ENCODE measurements around the gene MAPK6.
"Not testable (repeated sequence)": the region's sequence is repeated elsewhere in the genome, so short reads cannot be mapped to it uniquely, and the experiment has no call there.

Gene MAPK6

DNA sequence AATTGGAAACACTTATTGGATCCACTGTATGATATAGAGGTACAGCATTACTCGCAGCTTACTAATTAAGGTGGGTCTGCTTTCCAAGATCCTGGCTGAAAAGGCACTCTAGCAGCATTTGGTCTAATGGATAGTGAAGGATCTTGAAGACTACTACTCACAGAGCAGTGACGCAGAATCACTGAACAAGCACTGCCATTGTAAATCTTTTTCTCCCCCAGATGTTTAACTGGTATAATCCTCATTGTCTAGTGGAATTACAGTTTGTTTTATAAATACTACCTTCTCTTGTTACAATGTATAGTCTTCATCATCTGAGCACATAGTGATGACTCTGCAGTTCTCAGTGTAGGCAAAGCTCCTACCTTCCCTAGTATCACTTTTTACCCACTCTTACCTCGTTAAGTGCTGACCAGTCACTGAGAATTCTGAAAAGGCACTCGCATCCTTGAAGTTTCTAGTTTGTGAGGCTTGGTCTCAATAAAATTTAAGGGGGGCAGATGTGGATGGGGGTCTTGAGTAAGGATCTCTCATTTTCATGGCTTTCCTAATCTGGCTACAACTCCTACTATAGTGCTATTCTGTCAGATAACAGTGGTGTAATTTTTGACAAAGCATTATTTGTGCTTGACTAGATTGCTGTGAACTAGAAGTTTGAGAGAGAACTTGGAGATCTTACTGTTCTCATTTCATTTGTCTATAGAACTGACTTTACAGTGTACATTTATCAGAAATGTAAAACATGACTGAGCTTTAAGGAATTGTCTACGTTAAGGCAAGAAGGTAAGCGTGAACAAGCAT lies 23.2 kb downstream of the MAPK6 start:
- TF ChIP-seq CTCF (conservative IDR thresholded peaks at IDR 0.05; ENCODE audit: control insufficient read depth, insufficient read depth, low read depth, low read length) = no peak
- no peak overlapping the region for H3K4me3 ChIP-seq (ENCODE audit: control insufficient read depth, low read depth, low read length)
- DNase-seq (ENCODE audit: low read depth) = no peak

GRCh38 chr15:52045795-52046298 lies 26.8 kb downstream of the MAPK6 start:
- DNase-seq (ENCODE audit: low read depth) = not testable (repeated sequence)

GRCh38 chr15:52046552-52046951 lies 27.5 kb downstream of the MAPK6 start:
- not testable (repeated sequence) for H3K4me3 ChIP-seq (ENCODE audit: control insufficient read depth, low read depth, low read length); DNase-seq (ENCODE audit: low read depth)

More at GRCh38 chr15:52045795-52046298, 26.8 kb downstream of the MAPK6 start:
- not testable (repeated sequence) for H3K4me3 ChIP-seq (ENCODE audit: control insufficient read depth, low read depth, low read length)
- peak; percentile 1 for TF ChIP-seq CTCF (conservative IDR thresholded peaks at IDR 0.05; ENCODE audit: control insufficient read depth, insufficient read depth, low read depth, low read length)

DNA sequence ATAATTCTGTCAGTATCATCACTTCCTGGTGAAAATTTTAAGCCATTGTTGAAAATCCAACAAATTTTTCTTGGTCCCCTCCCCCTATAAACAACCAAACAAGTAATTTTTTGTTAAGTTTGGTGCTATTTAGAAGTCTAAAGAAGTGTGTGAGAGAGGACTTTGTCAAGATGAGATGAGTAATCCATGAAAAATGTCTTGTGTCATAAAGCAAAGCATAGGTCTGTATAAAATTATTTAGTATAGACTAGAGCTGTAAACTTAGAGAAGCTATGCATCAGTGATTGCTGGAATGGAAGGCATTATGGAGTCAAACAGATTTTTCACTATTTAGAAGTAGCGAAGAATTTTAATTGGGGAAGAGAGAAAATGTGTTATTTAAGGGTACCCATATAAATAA lies 31.4 kb downstream of the MAPK6 start:
- peak; percentile 55 for DNase-seq (ENCODE audit: low read depth)
- no peak for TF ChIP-seq CTCF (conservative IDR thresholded peaks at IDR 0.05; ENCODE audit: control insufficient read depth, insufficient read depth, low read depth, low read length)
- no peak overlapping the region for H3K4me3 ChIP-seq (ENCODE audit: control insufficient read depth, low read depth, low read length)

- no peak for TF ChIP-seq CTCF (conservative IDR thresholded peaks at IDR 0.05; ENCODE audit: control insufficient read depth, insufficient read depth, low read depth, low read length)
- DNase-seq (ENCODE audit: low read depth) = no peak
These were observed 33.3 kb downstream of the MAPK6 start for GRCh38 chr15:52052066-52052935.

DNA sequence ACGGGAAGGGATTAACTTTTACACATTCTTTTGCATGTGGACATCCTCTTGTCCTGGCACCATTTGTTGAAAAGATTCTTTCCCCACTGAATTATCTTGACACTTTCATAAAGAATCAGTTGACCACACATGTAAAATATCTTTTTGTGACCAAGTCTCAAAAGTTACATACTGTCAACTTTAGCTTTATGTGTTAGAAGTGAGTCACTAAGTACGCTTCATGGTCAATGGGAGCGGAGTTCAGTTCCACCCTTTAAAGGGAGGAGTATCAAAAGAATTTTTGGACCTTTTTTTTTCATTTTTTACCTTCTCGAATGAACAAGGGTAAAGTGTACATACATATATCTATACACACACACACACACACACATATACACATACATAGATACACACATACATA lies 35.4 kb downstream of the MAPK6 start:
- DNase-seq (ENCODE audit: low read depth) = no peak
- no peak overlapping the region for H3K4me3 ChIP-seq (ENCODE audit: control insufficient read depth, low read depth, low read length)
- no peak for TF ChIP-seq CTCF (conservative IDR thresholded peaks at IDR 0.05; ENCODE audit: control insufficient read depth, insufficient read depth, low read depth, low read length)

More at GRCh38 chr15:52052066-52052935, 33.3 kb downstream of the MAPK6 start:
- H3K4me3 ChIP-seq (ENCODE audit: control insufficient read depth, low read depth, low read length) = no peak overlapping the region

DNA sequence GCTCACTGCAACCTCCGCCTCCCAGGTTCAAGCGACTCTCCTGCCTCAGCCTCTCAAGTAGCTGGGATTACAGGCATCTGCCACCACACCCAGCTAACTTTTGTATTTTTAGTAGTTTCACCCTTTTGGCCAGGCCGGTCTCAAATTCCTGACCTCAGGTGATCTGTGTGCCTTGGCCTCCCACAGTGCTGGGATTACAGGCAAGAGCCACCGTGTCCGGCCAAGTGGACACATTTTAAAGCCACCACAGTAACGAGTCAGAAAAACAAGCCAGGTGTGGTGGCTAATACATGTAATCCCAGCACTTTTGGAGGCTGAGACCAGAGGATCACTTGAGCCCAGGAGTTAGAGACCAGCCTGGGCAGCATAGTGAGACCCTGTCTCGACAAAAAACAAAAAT lies 35.8 kb downstream of the MAPK6 start:
- DNase-seq (ENCODE audit: low read depth) = not testable (repeated sequence)

More for the DNA sequence above, 35.8 kb downstream of the MAPK6 start:
- not testable (repeated sequence) for H3K4me3 ChIP-seq (ENCODE audit: control insufficient read depth, low read depth, low read length)
